GM13976 (cell line): ENCODE measurements around the gene SYNM.

Experiments used
- DNase-seq: peaks from one replicate; pipeline ENCODE4 v3.0.0; 2012; ENCODE audit warnings: low spot score
- in situ Hi-C: fragments of 300-500 bp; cut with MboI; formaldehyde crosslinking; loops from one replicate; pipeline ENCODE4 v1.12.0; 2022; ENCODE audit warnings: low sequenced_read_pairs, mixed read lengths, inconsistent platforms; ENCODE audit not compliant: unreplicated experiment
- TF ChIP-seq, protein P1 (sequence below): IDR thresholded peaks from 2 replicates; pipeline ENCODE4 v1.5.1; 2012; ENCODE audit warnings: borderline replicate concordance, mild to moderate bottlenecking; ENCODE audit not compliant: insufficient read depth; ENCODE audit errors: extremely low read depth, missing control alignments, control extremely low read depth

Gene SYNM

DNA sequence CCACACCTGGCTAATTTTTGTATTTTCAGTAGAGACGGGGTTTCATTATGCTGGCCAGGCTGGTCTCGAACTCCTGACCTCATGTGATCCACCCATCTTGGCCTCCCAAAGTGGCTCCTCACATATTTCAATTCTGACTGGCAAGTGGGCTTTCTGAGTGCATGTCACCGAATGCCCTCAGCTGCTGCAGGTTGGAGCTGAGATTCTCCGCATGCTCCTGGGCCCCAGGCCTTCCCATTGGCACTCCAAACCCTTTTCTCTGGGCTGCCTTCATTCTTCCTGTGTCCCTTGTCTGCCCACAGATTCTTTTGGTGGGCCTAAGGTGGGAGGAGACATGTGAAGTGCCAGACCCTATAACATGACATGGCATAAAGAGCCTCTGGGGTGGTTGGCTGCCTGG lies 67.3 kb downstream of the SYNM start:
- in situ Hi-C loops: no loop called here
- DNase-seq: no peak
- TF ChIP-seq, protein P1, sequence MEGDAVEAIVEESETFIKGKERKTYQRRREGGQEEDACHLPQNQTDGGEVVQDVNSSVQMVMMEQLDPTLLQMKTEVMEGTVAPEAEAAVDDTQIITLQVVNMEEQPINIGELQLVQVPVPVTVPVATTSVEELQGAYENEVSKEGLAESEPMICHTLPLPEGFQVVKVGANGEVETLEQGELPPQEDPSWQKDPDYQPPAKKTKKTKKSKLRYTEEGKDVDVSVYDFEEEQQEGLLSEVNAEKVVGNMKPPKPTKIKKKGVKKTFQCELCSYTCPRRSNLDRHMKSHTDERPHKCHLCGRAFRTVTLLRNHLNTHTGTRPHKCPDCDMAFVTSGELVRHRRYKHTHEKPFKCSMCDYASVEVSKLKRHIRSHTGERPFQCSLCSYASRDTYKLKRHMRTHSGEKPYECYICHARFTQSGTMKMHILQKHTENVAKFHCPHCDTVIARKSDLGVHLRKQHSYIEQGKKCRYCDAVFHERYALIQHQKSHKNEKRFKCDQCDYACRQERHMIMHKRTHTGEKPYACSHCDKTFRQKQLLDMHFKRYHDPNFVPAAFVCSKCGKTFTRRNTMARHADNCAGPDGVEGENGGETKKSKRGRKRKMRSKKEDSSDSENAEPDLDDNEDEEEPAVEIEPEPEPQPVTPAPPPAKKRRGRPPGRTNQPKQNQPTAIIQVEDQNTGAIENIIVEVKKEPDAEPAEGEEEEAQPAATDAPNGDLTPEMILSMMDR: no peak

DNA sequence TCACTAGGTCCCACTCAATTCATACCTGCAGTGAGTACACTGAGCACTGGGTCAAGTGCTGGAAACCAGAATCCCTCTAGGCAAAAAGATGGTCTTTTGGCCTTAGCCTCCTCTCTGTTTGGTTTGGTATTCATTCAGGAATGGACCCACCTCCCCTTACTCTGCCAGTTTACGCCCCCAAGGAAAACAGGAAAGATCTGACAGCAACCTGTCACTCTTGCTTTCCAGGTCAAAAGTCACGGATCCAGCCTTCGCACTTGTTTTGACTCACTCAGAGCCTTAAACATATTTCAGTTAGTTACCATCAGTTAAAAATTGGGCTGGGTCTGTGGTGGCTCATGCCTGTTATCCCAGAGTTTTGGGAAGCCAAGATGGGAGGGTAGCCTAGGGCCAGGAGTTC lies 68.1 kb downstream of the SYNM start:
- in situ Hi-C loops: no loop called here
- DNase-seq: no peak
- TF ChIP-seq, protein P1: no peak

DNA sequence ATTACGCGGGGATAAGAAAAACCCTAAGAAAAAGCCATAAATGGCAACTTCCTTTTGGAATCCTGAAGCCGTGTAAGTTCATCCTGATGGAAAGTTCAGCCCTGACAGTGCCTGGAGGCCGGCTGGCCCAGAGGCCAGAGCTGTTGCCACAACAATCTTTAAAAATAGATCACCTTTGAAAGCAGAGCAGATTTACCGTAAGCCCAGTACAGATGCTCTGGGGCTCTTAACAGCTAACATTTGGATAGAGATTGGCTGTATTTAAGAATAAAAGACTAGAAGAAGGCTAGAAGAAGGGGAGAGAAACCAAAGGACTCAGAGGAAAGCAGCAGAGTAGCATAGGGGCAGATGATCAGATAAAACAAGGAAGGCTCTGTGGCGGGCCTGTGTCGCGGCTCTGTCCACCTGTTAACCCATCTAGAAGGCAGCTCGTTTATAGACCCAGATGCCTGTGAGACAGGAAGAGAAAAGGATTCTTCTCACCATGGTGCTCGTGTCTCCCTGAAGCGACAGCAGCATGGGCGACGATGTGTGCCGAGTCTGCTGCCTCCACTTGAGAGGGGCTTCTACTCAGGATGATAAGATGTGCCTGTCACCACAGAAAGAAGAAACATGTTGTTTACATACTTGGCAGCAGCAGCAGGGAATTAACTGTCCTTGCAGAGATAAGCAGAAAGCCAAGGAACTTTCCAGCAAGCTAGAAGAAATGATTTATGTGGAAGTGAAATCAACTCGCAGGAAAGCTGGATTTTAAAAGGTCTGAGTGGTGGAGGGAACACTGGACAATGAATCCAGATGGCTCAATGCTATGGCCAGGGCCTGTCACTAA lies 69.9 kb downstream of the SYNM start:
- TF ChIP-seq, protein P1: no peak
- no peak for DNase-seq
- in situ Hi-C loops: no loop called here

DNA sequence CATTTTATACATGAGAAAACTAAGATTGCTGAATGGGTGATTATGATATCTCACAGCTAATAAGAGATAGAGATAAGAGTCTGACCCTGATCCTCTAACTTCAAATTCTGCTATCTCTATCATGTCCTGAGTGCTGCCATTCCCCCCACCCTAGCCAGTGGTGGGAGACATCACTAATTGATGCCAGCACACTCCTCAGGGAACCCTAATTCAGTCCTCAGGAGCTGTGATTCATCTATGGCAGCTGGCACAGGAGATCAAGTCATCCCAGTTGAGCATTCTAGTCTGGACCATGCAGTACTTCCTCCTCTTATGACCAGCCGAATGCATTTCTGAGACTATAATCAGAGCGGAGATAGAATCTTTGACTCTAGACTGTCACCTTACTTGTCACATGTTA lies 71.9 kb downstream of the SYNM start:
- TF ChIP-seq, protein P1: no peak

DNA sequence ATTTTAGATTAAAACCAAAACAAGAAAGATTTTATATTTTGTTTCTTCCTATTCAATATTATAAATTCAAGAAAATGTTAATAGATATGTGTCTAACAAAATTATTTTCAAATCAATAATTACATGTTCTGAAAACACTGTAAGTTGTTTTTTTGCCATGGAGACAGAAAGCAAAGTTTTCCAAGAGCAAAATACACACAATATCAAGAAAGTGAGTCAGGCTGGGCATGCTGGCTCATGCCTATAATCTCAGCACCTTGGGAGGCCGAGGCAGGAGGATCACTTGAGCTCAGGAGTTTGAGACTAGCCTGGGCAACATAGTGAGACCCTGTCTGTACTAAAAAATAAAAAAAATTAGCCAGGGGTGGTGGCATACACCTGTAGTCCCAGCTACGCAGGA lies 72.8 kb downstream of the SYNM start:
- DNase-seq: no peak
- in situ Hi-C loops: no loop called here
- TF ChIP-seq, protein P1: no peak

More for the DNA sequence above, 71.9 kb downstream of the SYNM start:
- in situ Hi-C loops: no loop called here
- DNase-seq: no peak

DNA sequence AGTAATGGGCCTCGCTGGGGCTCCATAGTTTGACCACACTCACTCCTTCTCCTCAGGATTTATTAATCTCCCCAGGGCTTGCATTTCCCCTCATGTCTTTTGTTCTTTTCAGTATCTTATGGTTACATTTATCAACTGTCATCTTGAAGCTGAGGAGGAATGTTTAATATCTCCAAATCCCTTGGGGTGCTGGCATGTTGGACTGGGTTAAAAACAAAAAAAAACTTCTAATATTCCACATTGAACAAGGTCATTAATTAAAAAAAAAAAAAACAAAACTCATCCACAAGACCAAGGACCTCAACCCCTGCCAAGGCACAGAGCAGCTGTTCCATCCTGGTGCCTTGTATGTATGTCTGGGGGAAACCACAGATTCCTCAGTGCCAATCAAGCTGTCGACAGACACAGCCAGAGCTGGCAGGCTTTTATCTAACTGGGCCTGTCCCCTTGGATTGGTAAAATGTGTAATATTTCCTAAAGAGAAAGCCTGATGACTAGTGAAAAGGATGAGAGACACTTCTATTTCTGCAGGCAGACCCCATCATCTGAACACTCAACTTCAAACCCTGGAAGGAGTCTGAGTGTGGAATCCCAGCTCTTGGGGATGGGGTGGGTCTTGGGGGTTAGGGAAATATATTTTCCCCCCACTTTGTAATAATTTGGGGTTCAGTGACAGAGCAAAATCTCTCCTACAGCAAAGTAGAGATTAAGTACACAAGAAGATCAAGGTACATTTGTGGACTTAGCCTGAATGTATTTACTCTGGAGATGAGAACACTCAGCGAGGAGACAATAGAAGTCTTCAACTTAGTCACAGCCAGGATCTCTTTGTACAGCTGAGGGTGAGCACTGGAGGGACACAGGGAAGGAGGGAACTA lies 75.4 kb downstream of the SYNM start:
- TF ChIP-seq, protein P1: no peak
- DNase-seq: no peak
- in situ Hi-C loops: no loop called here
